OCI-LY3 (cell line): Measurements from ENCODE around the gene PNKP.

Experiments
- EZH2phosphoT487 ChIP-seq: fragments of 200-600 bp; shearing (Covaris generic); IDR thresholded peaks from 2 replicates; pipeline ENCODE4 v1.6.1; 2018; ENCODE audit warnings: antibody characterized with exemption, mixed run types, low read depth
- TF ChIP-seq, protein P1 (sequence below): fragments of 200-600, 300-600 bp; sonication (generic); IDR thresholded peaks from 2 replicates; pipeline ENCODE4 v1.5.1; 2014; ENCODE audit warnings: antibody characterized with exemption, low read length, low read depth

- TF ChIP-seq, protein P1, sequence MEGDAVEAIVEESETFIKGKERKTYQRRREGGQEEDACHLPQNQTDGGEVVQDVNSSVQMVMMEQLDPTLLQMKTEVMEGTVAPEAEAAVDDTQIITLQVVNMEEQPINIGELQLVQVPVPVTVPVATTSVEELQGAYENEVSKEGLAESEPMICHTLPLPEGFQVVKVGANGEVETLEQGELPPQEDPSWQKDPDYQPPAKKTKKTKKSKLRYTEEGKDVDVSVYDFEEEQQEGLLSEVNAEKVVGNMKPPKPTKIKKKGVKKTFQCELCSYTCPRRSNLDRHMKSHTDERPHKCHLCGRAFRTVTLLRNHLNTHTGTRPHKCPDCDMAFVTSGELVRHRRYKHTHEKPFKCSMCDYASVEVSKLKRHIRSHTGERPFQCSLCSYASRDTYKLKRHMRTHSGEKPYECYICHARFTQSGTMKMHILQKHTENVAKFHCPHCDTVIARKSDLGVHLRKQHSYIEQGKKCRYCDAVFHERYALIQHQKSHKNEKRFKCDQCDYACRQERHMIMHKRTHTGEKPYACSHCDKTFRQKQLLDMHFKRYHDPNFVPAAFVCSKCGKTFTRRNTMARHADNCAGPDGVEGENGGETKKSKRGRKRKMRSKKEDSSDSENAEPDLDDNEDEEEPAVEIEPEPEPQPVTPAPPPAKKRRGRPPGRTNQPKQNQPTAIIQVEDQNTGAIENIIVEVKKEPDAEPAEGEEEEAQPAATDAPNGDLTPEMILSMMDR, result peak; percentile 47
- no peak for TF ChIP-seq EZH2phosphoT487
Observed at GRCh38 chr19:49862391-49863253, 4.8 kb downstream of the PNKP start.
